Activated CD4-positive, alpha-beta memory T cell treated with anti-CD3 and anti-CD28 coated beads, Interleukin-2, amount 10 ng/mL, durations not matched to agents 7 days and 5 days (primary cell): ENCODE results near the gene APOB. TPM values are rescaled to one million over a fixed set of nuclear protein-coding genes. Genes with fewer than 3 reads are reported as not detected.

Experiments
- CTCF ChIA-PET: fragments of 350-600 bp; sonication (Branson Sonifier 250); formaldehyde crosslinking; loops from one replicate; lab custom pipeline; 2021; ENCODE audit warnings: antibody characterized with exemption, inconsistent platforms; lab: Charles Lee
- POLR2A ChIA-PET: fragments of 350-600 bp; sonication (Branson Sonifier 250); formaldehyde crosslinking; loops from one replicate; lab custom pipeline; 2021; ENCODE audit warnings: antibody characterized with exemption; lab: Charles Lee
- DNase-seq: peaks from one replicate; pipeline ENCODE4 v3.0.0-alpha.2; 2020
- H3K27ac Mint-ChIP-seq: one replicate; pipeline ENCODE4 v1.8.0; 2021; ENCODE audit warnings: mild to moderate bottlenecking, mixed read lengths
- H3K27me3 Mint-ChIP-seq: one replicate; pipeline ENCODE4 v1.8.0; 2021; ENCODE audit warnings: mixed read lengths
- H3K36me3 Mint-ChIP-seq: one replicate; pipeline ENCODE4 v1.8.0; 2021; ENCODE audit warnings: low read depth, mixed read lengths
- H3K4me1 Mint-ChIP-seq: one replicate; pipeline ENCODE4 v1.8.0; 2021; ENCODE audit warnings: mixed read lengths
- H3K4me3 Mint-ChIP-seq: one replicate; pipeline ENCODE4 v1.8.0; 2021; ENCODE audit warnings: mild to moderate bottlenecking, mixed read lengths
- H3K9me3 Mint-ChIP-seq: one replicate; pipeline ENCODE4 v1.8.0; 2021; ENCODE audit warnings: mixed read lengths
- total RNA-seq, 2 experiments: library from RNA; stranded (reverse); gene quantifications; one replicate each; pipeline ENCODE4 v1.2.3, GENCODE V29; 2021

Gene APOB
- total RNA-seq, 2 experiments from 2014 or later = not detected

DNA sequence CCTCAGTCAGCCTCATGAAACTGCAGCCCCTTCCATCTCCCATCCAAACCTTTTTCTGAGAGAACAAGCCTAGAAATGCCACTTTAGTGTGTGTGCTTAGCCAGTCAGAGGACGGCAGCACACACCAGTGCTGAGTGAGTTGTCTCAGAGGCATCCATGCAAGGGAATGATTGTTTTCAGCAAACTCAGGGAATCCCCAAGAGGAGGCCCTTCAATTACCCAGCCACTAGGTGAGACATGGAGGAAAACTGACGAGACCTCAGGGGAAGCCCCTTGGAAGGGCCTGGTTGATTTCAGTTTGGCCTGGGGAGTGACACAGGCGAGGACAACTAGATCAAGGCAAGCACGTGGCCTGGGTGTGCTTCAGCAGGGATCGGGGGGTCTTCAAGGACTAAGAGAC is 49.7 kb downstream of the APOB start:
- no peak for DNase-seq
- POLR2A ChIA-PET = no interaction called here
- Mint-ChIP-seq H3K27me3 (no peaks in the 10 kb centered on the region), H3K4me3 (no peak overlapping the region), H3K27ac (no peak overlapping the region), H3K9me3 (no peaks in the 10 kb centered on the region), H3K36me3 (no peaks in the 10 kb centered on the region), H3K4me1 (no peaks in the 10 kb centered on the region)
- CTCF ChIA-PET = no interaction called here

DNA sequence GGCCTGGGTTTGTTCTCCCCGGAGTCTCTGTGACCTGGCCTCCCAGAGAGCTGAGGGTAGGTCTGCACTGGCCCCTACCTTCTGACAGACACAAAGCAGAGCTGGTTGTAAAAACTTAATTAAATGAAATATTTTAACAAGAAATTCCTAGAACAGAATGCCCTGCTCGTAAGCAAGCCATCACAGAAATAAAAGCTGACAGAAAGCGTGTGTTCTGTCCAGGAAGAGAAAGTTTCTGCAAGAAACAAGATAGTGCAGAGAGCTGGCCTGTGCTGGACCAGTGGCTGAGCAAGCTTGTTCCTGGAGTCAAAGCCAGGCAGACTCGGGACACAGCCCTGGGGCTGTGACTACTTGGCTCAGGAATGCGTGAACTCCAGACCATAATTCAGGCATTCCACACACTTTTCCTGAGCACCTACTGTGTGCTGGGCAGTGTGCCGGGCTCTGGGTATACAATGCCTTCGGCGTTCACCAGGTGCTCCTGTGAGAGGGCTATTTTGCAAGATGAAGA is 51.6 kb downstream of the APOB start:
- no peak overlapping the region for H3K4me3 Mint-ChIP-seq
- no peaks in the 10 kb centered on the region for H3K36me3 Mint-ChIP-seq
- no peaks in the 10 kb centered on the region for H3K4me1 Mint-ChIP-seq
- H3K9me3 Mint-ChIP-seq = no peaks in the 10 kb centered on the region
- H3K27ac Mint-ChIP-seq = no peak overlapping the region
- POLR2A ChIA-PET = no interaction called here
- no peaks in the 10 kb centered on the region for H3K27me3 Mint-ChIP-seq
- CTCF ChIA-PET = no interaction called here
- no peak for DNase-seq

DNA sequence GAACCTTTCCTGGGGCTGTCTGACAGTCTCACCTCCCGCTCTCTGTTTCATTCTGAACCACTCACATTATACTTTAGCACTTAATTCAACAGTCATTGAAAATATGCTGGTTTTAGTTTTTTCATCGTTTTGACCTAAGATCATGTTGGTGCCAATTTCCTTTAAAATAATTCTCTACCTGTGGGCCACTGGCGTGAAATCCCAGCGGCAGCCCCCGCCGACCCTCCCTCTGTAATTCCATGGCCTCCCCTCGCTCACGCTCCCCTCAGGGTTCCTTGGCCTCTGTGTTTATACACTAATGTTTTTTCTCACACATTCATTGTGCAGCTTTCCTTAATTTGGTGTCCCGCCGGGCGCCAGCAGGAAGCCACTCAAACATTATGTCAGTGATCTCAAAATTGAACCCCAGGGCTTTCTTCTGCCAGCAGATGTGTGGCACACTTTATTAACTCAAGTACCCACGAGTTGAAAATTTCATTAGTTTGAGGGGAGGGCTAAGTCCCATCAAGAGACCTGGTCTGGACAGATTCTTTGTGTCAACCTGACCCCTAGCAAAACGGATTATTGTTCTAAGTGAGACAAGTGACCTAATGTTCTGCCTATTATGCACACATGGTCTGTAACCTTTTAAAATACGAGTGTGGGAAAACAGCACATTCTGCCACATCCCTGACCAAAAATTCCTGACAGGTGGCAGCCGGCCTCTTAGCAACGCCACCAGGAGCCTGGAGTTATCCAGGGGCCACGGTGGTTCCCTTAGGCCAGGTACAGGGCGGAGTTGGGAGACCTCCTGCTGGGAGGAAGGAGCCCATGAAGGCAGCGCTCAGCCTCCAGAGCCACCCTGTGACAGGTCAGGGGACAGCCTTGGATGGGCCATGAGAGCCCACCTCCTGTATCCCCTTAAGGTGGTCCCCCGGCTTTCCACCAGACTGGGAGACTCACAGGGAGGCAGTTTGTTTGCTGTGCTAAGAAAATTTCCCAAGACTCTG is 53.1 kb downstream of the APOB start:
- Mint-ChIP-seq H3K27me3 (no peaks in the 10 kb centered on the region), H3K27ac (no peak overlapping the region), H3K4me3 (no peak overlapping the region), H3K9me3 (no peaks in the 10 kb centered on the region), H3K4me1 (no peaks in the 10 kb centered on the region), H3K36me3 (no peaks in the 10 kb centered on the region)
- no peak for DNase-seq
- CTCF ChIA-PET = no interaction called here
- POLR2A ChIA-PET = no interaction called here

DNA sequence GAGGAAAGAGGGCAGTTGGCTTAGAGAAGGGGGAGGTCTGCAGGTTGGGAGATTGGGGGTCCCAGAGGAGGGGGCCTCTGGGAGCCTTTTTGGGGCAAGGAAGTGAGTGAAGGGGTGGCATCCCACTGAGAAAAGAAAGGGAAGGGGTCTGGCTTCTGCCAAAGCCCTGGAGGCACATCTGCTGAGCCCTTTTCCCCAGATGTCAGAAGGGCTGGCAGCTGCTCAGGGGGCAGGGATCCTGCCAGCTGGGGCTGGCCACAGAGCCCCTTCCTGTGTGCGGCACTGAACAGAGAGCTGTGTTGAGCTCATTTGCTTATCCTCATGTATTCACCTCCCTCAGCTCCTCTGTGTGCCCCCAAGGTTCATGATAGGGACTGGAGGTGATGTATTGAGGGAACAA is 54.5 kb downstream of the APOB start:
- H3K4me1 Mint-ChIP-seq = no peaks in the 10 kb centered on the region
- ChIA-PET POLR2A (no interaction called here), CTCF (no interaction called here)
- no peak for DNase-seq
- H3K27ac Mint-ChIP-seq = no peak overlapping the region
- H3K27me3 Mint-ChIP-seq = no peaks in the 10 kb centered on the region
- no peak overlapping the region for H3K4me3 Mint-ChIP-seq
- no peaks in the 10 kb centered on the region for H3K9me3 Mint-ChIP-seq
- H3K36me3 Mint-ChIP-seq = no peaks in the 10 kb centered on the region

DNA sequence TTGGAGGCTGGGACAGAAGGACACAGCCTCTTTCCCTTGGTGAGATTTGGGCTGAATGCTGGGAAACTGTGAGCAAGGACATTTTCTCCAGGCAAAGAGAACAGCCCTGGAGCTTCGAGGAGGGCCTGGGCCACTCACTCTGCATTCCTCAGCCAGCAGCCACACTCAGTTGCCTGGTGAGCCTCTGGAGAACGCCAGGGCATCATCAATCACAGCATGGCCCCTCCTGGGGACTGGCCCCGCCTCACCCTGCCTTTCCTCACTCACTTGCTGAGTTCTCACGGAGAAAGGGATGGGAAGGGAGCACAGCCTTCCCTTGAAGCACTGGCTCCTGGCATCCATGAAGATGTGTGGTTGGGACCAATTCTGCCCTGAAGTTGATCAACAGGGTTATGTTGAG is 55.0 kb downstream of the APOB start:
- no peaks in the 10 kb centered on the region for H3K27me3 Mint-ChIP-seq
- H3K9me3 Mint-ChIP-seq = no peaks in the 10 kb centered on the region
- POLR2A ChIA-PET = no interaction called here
- H3K4me1 Mint-ChIP-seq = no peaks in the 10 kb centered on the region
- H3K27ac Mint-ChIP-seq = no peak overlapping the region
- DNase-seq = no peak
- no peak overlapping the region for H3K4me3 Mint-ChIP-seq
- no peaks in the 10 kb centered on the region for H3K36me3 Mint-ChIP-seq
- CTCF ChIA-PET = no interaction called here

DNA sequence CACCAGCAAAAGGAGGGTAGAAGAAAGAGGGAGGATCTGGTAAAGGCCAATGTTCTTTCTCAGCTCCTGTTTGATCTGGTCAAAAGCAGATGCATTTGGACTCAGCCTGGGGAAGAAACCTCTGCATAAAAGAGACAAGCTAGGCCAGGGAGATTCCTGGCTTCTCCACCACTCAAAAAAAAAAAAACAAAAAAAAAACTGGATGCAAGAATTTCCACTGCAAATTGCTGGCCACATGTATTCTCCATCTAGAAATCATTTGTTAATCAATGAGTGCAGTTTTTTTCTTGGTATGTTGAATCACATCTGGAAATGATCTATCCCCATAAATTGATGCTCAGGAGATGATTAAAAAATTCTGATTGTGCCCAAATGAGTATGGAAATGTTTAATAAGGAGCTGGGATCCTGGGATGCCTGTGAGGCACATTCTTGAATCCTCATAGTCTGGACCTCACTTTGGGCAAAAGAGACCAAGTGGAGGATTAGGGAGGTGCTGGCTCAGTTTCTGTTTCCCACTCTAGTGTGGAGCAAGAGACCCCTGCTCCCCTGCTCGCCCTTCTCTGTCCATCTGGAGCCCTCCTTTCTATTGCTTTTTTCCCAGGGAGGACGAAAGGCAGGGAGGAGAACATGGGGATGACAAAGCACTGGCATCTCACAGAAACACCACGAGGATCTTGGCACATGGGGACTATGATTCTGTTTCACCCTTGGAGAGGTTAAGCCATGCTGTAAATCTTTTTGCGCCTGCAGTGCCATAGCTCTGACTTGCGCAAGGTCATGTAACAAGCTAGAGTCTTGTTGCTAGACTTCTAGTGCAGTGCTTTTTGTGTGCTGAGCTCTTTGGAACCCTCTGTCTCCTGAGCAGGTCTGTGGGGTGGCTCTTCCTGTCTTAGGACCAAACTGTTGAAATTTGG is 57.6 kb downstream of the APOB start:
- H3K4me1 Mint-ChIP-seq = no peaks in the 10 kb centered on the region
- no peak for DNase-seq
- H3K27ac Mint-ChIP-seq = no peak overlapping the region
- H3K4me3 Mint-ChIP-seq = no peak overlapping the region
- no peaks in the 10 kb centered on the region for H3K27me3 Mint-ChIP-seq
- H3K9me3 Mint-ChIP-seq = no peaks in the 10 kb centered on the region
- no peaks in the 10 kb centered on the region for H3K36me3 Mint-ChIP-seq
- CTCF ChIA-PET = no interaction called here
- POLR2A ChIA-PET = no interaction called here

DNA sequence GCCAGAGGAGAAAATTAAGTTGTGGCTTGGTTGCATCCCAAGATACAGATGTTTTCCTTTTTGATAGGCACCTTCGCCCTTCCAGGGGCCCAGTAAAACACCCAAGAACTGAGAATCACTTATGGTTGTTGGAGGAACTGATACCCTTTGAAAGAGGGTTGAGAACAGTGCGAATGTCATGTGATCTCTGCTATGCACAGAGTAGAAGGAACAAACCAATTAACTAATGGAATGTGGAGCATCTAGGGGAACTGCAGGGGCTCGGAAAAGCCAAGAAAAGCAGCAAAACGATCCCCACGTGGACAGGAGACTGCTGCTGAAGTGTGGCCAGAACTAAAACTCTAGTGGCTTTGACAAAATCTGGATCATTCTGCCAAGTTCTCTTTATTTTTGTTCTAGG is 58.8 kb downstream of the APOB start:
- POLR2A ChIA-PET = no interaction called here

DNA sequence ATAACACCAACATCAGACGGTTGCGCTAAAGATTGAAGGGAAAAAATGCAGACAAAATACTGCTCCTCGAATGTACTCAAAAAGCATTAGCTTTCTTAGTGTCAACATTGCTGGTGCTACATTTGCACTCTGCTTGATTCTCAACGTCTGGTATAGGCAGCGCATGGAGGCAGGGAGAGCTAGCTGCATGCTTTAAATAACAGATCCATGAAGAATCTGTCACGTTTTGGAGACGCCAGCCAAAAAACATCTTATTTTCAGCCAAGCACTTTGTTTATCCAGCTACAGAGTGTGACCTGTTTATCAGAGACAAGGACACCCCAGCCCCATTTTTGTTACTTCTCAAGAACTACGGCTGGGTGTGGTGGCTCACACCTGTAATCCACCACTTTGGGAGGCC is 59.5 kb downstream of the APOB start:
- H3K36me3 Mint-ChIP-seq = no peaks in the 10 kb centered on the region
- CTCF ChIA-PET = no interaction called here
- H3K4me3 Mint-ChIP-seq = no peak overlapping the region
- no peaks in the 10 kb centered on the region for H3K4me1 Mint-ChIP-seq
- DNase-seq = no peak
- H3K9me3 Mint-ChIP-seq = no peaks in the 10 kb centered on the region
- POLR2A ChIA-PET = no interaction called here
- no peak overlapping the region for H3K27ac Mint-ChIP-seq
- H3K27me3 Mint-ChIP-seq = no peaks in the 10 kb centered on the region

More for the DNA sequence above, 58.8 kb downstream of the APOB start:
- H3K9me3 Mint-ChIP-seq = no peaks in the 10 kb centered on the region
- H3K27ac Mint-ChIP-seq = no peak overlapping the region
- no peak for DNase-seq
- no peaks in the 10 kb centered on the region for H3K27me3 Mint-ChIP-seq
- H3K4me3 Mint-ChIP-seq = no peak overlapping the region
- CTCF ChIA-PET = no interaction called here
- H3K4me1 Mint-ChIP-seq = no peaks in the 10 kb centered on the region
- no peaks in the 10 kb centered on the region for H3K36me3 Mint-ChIP-seq

DNA sequence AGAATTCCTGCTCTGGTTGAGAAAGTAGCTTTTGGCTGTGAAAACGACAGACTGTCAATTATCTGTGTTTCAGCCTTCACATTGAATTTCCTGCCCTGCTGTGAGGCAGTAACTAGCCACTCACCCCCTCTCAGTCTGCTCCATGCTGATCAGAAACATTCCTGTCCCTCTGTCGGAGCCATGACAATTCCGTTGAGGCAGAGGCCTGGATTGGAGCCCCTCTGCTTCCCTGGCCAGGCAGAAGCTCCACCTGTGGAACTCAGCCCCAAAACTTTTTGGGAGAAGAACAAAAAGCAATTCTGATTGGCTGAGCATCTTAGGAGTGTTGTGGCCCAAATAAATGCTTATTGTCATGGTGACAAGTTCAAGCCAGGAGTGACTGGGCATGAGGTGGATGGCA is 60.0 kb downstream of the APOB start:
- H3K9me3 Mint-ChIP-seq = no peaks in the 10 kb centered on the region
- DNase-seq = no peak
- POLR2A ChIA-PET = no interaction called here
- no peak overlapping the region for H3K27ac Mint-ChIP-seq
- H3K4me1 Mint-ChIP-seq = no peaks in the 10 kb centered on the region
- CTCF ChIA-PET = no interaction called here
- no peak overlapping the region for H3K4me3 Mint-ChIP-seq
- no peaks in the 10 kb centered on the region for H3K36me3 Mint-ChIP-seq
- no peaks in the 10 kb centered on the region for H3K27me3 Mint-ChIP-seq

DNA sequence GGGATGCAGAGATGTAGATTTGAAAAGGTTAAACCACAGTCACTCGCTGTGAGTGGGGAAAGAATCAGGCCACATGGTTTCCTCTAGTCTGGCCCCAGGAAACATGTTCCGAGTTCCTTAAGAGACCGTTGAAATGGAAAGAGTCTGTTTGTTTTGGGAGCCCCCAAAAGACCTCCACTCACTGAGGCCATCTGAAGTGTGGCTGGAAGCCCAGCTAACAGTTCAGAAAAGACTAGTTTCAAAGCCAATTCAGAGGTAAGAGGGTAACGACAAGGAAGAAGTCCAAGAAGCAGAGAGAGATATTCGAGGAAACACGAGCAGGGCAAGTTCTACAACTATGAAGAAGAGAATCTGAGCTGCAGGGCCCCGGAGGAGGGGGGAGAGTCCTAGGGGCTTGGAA is 61.0 kb downstream of the APOB start:
- ChIA-PET CTCF (no interaction called here), POLR2A (no interaction called here)
- H3K27me3 Mint-ChIP-seq = no peaks in the 10 kb centered on the region
- H3K4me3 Mint-ChIP-seq = no peak overlapping the region
- DNase-seq = no peak
- no peak overlapping the region for H3K27ac Mint-ChIP-seq
- no peaks in the 10 kb centered on the region for H3K36me3 Mint-ChIP-seq
- no peaks in the 10 kb centered on the region for H3K9me3 Mint-ChIP-seq
- H3K4me1 Mint-ChIP-seq = no peaks in the 10 kb centered on the region

DNA sequence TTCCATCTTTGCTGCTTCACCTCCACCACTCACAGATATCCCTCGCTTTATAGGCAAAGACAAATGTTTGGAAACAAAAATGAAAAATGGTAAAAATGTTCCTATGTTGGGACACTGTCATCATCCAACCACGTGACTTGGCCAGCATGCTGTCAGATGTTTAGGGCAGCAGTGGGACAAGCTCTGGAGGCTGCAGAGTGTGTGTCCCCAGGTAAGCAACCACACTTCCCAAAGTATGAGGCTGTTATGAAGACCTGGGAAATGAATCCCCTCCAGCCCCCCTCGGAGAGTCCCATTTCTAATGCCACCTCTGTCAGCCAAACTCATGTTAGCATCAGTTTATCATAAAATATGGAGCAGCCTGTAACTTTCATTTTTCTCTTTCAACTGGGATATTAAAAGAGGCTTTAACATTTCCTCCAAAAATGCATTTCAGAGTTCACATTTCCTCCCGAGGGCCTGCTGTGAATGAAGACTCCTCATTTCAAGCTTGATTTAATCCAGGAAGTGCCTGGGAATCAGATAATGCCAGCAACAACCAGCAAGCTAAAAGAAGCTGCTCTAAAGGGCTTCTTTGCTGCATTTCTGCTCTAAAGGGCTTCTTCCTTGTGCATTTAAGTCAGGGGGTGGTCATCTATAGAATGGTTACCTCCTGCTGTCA is 66.2 kb downstream of the APOB start:
- Mint-ChIP-seq H3K4me1 (no peaks in the 10 kb centered on the region), H3K4me3 (no peak overlapping the region), H3K9me3 (no peaks in the 10 kb centered on the region), H3K36me3 (no peaks in the 10 kb centered on the region), H3K27me3 (no peaks in the 10 kb centered on the region), H3K27ac (no peak overlapping the region)
- no peak for DNase-seq
- ChIA-PET POLR2A (no interaction called here), CTCF (interaction anchor here (0.7 kb wide), 1 partner anchor 15 kb away, joined by 5 read pairs; no protein-coding TSS in a partner anchor)

DNA sequence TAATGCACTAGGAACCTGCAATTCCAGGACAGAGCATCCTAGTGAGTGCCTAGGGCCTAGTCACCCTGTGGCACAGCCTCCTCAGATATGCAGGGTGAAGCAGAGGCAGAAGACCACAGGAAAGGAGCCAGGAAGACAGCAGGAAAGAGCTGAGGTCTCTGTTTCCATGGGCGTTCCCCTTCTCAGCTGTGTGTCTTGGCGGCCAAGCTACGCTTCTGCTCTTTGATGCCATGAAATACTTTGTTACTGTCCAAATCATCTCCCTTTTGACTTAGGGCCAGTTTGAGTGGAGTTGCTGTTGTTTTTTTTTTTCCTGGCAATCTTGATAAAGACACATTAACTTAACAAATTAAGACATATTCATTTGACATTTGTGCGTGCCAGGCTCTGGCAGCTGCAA is 67.3 kb downstream of the APOB start:
- H3K36me3 Mint-ChIP-seq = no peaks in the 10 kb centered on the region
- H3K27ac Mint-ChIP-seq = no peak overlapping the region
- POLR2A ChIA-PET = no interaction called here
- CTCF ChIA-PET = no interaction called here
- no peak overlapping the region for H3K4me3 Mint-ChIP-seq
- no peak for DNase-seq
- no peaks in the 10 kb centered on the region for H3K27me3 Mint-ChIP-seq
- H3K9me3 Mint-ChIP-seq = no peaks in the 10 kb centered on the region
- no peaks in the 10 kb centered on the region for H3K4me1 Mint-ChIP-seq
